ENCODE results near the gene CAVIN3.

Gene CAVIN3

GRCh38 chr11:6332066-6332465, 11.8 kb upstream of the CAVIN3 start:
- Mint-ChIP-seq H3K27me3 (ENCODE audit: low read depth) (peaks cover 4% of the 10 kb centered on the region), H3K9me3 (no peaks in the 10 kb centered on the region), H3K36me3 (ENCODE audit: low read depth) (no peaks in the 10 kb centered on the region), H3K27ac (no peak overlapping the region), H3K4me3 (no peak overlapping the region), H3K4me1 (peaks cover 15% of the 10 kb centered on the region)
- TF ChIP-seq, protein P1, sequence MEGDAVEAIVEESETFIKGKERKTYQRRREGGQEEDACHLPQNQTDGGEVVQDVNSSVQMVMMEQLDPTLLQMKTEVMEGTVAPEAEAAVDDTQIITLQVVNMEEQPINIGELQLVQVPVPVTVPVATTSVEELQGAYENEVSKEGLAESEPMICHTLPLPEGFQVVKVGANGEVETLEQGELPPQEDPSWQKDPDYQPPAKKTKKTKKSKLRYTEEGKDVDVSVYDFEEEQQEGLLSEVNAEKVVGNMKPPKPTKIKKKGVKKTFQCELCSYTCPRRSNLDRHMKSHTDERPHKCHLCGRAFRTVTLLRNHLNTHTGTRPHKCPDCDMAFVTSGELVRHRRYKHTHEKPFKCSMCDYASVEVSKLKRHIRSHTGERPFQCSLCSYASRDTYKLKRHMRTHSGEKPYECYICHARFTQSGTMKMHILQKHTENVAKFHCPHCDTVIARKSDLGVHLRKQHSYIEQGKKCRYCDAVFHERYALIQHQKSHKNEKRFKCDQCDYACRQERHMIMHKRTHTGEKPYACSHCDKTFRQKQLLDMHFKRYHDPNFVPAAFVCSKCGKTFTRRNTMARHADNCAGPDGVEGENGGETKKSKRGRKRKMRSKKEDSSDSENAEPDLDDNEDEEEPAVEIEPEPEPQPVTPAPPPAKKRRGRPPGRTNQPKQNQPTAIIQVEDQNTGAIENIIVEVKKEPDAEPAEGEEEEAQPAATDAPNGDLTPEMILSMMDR (IDR thresholded peaks at IDR 0.05; ENCODE audit: unreplicated experiment in 3 of 3) = no peak

GRCh38 chr11:6328321-6328720, 8.0 kb upstream of the CAVIN3 start:
- H3K27me3 Mint-ChIP-seq (ENCODE audit: low read depth) = peaks cover 8% of the 10 kb centered on the region
- no peak overlapping the region for H3K4me3 Mint-ChIP-seq
- H3K4me1 Mint-ChIP-seq = peaks cover 12% of the 10 kb centered on the region
- H3K27ac Mint-ChIP-seq = no peak overlapping the region
- no peaks in the 10 kb centered on the region for H3K9me3 Mint-ChIP-seq
- TF ChIP-seq, protein P1 (IDR thresholded peaks at IDR 0.05; ENCODE audit: unreplicated experiment in 3 of 3) = no peak
- no peaks in the 10 kb centered on the region for H3K36me3 Mint-ChIP-seq (ENCODE audit: low read depth)

DNA sequence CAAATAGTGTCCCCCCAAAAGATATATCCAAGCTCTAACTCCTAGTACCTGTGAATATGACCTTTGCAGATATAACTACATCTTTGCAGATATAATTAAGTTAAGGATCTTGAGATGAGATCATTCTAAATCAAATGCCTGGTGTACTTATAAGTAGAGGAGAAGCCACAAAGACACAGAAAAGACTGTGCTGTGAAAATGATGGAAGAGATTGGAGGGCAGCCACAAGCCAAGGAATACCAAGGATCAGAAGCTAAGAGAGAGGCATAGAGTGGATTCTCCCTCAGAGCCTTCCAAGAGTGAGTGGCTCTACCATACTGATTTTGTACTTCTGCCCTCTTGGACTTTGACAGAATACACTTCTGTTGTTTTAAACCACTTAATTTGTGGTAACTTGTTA, 7.5 kb upstream of the CAVIN3 start:
- H3K27ac Mint-ChIP-seq = no peak overlapping the region
- no peaks in the 10 kb centered on the region for H3K36me3 Mint-ChIP-seq (ENCODE audit: low read depth)
- no peak overlapping the region for H3K4me3 Mint-ChIP-seq
- no peaks in the 10 kb centered on the region for H3K9me3 Mint-ChIP-seq
- TF ChIP-seq, protein P1 (IDR thresholded peaks at IDR 0.05; ENCODE audit: unreplicated experiment in 3 of 3) = no peak
- peaks cover 7% of the 10 kb centered on the region for H3K4me1 Mint-ChIP-seq
- peaks cover 8% of the 10 kb centered on the region for H3K27me3 Mint-ChIP-seq (ENCODE audit: low read depth)

GRCh38 chr11:6326985-6327384, 6.7 kb upstream of the CAVIN3 start:
- no peak overlapping the region for H3K4me3 Mint-ChIP-seq
- TF ChIP-seq, protein P1 (IDR thresholded peaks at IDR 0.05; ENCODE audit: unreplicated experiment in 3 of 3) = no peak

DNA sequence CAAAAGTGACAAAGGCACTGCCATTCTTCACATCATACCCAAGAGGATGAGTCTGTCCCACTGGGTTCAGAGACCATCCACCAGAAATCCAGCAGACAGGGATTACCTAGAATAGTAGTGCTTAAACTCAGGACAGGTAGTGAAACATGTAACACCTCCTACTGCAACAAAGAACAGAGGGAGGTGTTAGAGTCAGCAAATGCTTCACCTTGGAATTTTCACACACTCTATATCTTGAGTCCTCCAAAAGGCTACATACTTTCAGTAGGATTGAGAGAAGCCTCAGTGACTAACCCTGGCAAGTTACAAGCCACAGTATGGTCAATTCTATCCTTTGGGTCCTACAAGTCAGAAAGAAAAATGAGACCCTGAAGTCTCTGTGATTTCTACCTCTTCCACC, 6.0 kb upstream of the CAVIN3 start:
- H3K9me3 Mint-ChIP-seq = no peaks in the 10 kb centered on the region
- H3K27me3 Mint-ChIP-seq (ENCODE audit: low read depth) = peaks cover 17% of the 10 kb centered on the region
- TF ChIP-seq, protein P1 (IDR thresholded peaks at IDR 0.05; ENCODE audit: unreplicated experiment in 3 of 3) = no peak
- no peaks in the 10 kb centered on the region for H3K36me3 Mint-ChIP-seq (ENCODE audit: low read depth)
- no peak overlapping the region for H3K27ac Mint-ChIP-seq
- no peak overlapping the region for H3K4me3 Mint-ChIP-seq
- H3K4me1 Mint-ChIP-seq = peaks cover 12% of the 10 kb centered on the region

More at GRCh38 chr11:6326985-6327384, 6.7 kb upstream of the CAVIN3 start:
- Mint-ChIP-seq H3K9me3 (no peaks in the 10 kb centered on the region), H3K36me3 (ENCODE audit: low read depth) (no peaks in the 10 kb centered on the region), H3K27ac (no peak overlapping the region), H3K27me3 (ENCODE audit: low read depth) (peaks cover 12% of the 10 kb centered on the region), H3K4me1 (peaks cover 7% of the 10 kb centered on the region)

DNA sequence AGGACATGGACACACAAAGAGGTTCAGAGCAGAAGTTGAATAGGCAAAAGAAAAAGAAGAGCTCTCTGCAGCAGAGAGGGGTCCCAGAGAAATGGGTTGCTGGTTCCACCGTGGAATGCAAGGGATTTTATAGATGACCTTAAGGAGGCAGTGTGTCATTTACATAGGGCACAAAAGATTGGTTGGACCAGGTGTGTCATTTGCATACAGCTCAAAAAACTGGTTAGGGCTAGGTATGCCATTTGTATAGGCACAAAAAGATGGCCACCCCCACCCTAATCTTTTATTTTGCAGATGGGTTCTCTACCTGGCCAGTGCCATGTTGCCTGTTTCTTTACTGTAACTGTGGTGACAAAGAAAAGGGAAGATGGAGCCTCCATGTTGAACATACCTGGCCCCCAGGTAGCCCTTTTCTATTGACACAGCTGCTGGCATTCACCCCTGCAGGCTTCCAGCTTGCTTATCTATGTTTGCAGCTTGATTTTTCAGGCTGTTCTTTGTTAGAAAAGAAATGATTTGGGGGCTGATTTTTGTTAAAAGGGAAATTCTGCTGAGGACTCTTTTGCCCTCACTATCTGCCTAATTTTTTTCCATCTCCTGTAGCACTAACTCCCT, 3.1 kb upstream of the CAVIN3 start:
- H3K4me1 Mint-ChIP-seq = peaks cover 28% of the 10 kb centered on the region
- no peak overlapping the region for H3K27ac Mint-ChIP-seq

More for the DNA sequence above, 3.1 kb upstream of the CAVIN3 start:
- Mint-ChIP-seq H3K27me3 (ENCODE audit: low read depth) (peaks cover 20% of the 10 kb centered on the region), H3K9me3 (no peaks in the 10 kb centered on the region), H3K36me3 (ENCODE audit: low read depth) (no peaks in the 10 kb centered on the region), H3K4me3 (no peak overlapping the region)
- TF ChIP-seq, protein P1 (IDR thresholded peaks at IDR 0.05; ENCODE audit: unreplicated experiment in 3 of 3) = no peak
